Natural killer cell (primary cell): Measurements from ENCODE around the gene MON2. TPM values are rescaled to one million over a fixed set of nuclear protein-coding genes. Genes with fewer than 3 reads are reported as not detected.

Source experiments
- ATAC-seq, 3 donors: fragments of 150-1000 bp in 2 of 3; fragments of 200-7000 bp in 1 of 3; cut with Tn5 transposase; 1 replicate in 1 of 3; 2 replicates in 2 of 3; pipeline ENCODE4 v1.10.0; 2021; ENCODE audit warnings: mild to moderate bottlenecking in 2 of 3, moderate library complexity in 2 of 3
- DNase-seq, 2 donors: peaks; one replicate each; pipeline versions ENCODE4 v3.0.0 to v3.0.0-alpha.2; 2013 to 2021; ENCODE audit warnings: mixed read lengths in 1 of 2
- H3K27ac ChIP-seq: one replicate; pipeline ENCODE4 v1.5.1; 2013; ENCODE audit warnings: mild to moderate bottlenecking, low read length
- H3K27me3 ChIP-seq: one replicate; pipeline ENCODE4 v1.6.1; 2013; ENCODE audit warnings: low read length; ENCODE audit not compliant: control insufficient read depth, insufficient read depth
- H3K36me3 ChIP-seq: one replicate; pipeline ENCODE4 v1.6.1; 2013; ENCODE audit warnings: low read length; ENCODE audit not compliant: control insufficient read depth, insufficient read depth
- H3K4me1 ChIP-seq: one replicate; pipeline ENCODE4 v1.6.1; 2013; ENCODE audit warnings: low read length; ENCODE audit not compliant: control insufficient read depth, insufficient read depth
- H3K4me3 ChIP-seq: one replicate; pipeline ENCODE4 v1.5.1; 2013; ENCODE audit warnings: low read length
- H3K9me3 ChIP-seq: one replicate; pipeline ENCODE4 v1.6.1; 2013; ENCODE audit warnings: low read length; ENCODE audit not compliant: control insufficient read depth, insufficient read depth
- H3K27ac Mint-ChIP-seq, 2 donors: one replicate each; pipeline ENCODE4 v1.8.0; 2022; ENCODE audit warnings: mild to moderate bottlenecking in 2 of 2, mixed read lengths in 2 of 2, moderate library complexity in 1 of 2
- H3K27me3 Mint-ChIP-seq, 2 donors: one replicate each; pipeline ENCODE4 v1.8.0; 2022; ENCODE audit warnings: low read depth in 2 of 2, mixed read lengths in 2 of 2
- H3K36me3 Mint-ChIP-seq: one replicate; pipeline ENCODE4 v1.8.0; 2022; ENCODE audit warnings: mixed read lengths
- H3K4me1 Mint-ChIP-seq, 2 donors: one replicate each; pipeline ENCODE4 v1.8.0; 2022; ENCODE audit warnings: mixed read lengths in 2 of 2
- H3K4me3 Mint-ChIP-seq: one replicate; pipeline ENCODE4 v1.8.0; 2022; ENCODE audit warnings: mild to moderate bottlenecking, moderate library complexity, mixed read lengths
- H3K9me3 Mint-ChIP-seq, 2 donors: one replicate each; pipeline ENCODE4 v1.8.0; 2022; ENCODE audit warnings: mixed read lengths in 2 of 2
- CTCF ChIP-seq: fragments of 200-600 bp; IDR thresholded peaks from one replicate; pipeline ENCODE4 v1.8.0; 2022; ENCODE audit warnings: antibody characterized with exemption
- WGBS: methylation state at CpG from one replicate; pipeline ENCODE4 v1.1.7; 2013; ENCODE audit warnings: missing lambda C conversion rate; ENCODE audit not compliant: insufficient coverage; 5-methylcytosine and 5-hydroxymethylcytosine counted together
- intact Hi-C: fragments of 100-400 bp; cut with micrococcal nuclease; formaldehyde crosslinking; loops from one replicate; pipeline ENCODE4 v1.14.2; 2022
- total RNA-seq, 4 donors: library from RNA; stranded (reverse); fragments of 120-200 nt in 1 of 4; gene quantifications; one replicate each; pipeline versions ENCODE4 v1.2.3 to v1.2.4, GENCODE V29; 2013 to 2022

Gene MON2
- total RNA-seq, 3 donors from 2014 or later (not counting 1 experiment from before 2014, with no cell fraction given) = 80.0 to 100 (median 86.7) TPM

GRCh38 chr12:62622177-62622576, 155.6 kb downstream of the MON2 start:
- intact Hi-C loops = no loop called here
- 64% methylated on average over 2 of the region's 2 CpGs for WGBS

GRCh38 chr12:62625228-62625627, 158.6 kb downstream of the MON2 start:
- H3K27ac ChIP-seq = no peak overlapping the region
- intact Hi-C loops = no loop called here
- no peaks in the 10 kb centered on the region for H3K36me3 Mint-ChIP-seq
- peaks cover 10% of the 10 kb centered on the region for H3K27me3 ChIP-seq
- H3K9me3 Mint-ChIP-seq = no peaks in the 10 kb centered on the region
- H3K4me3 Mint-ChIP-seq = no peak overlapping the region
- 77% methylated on average over 1 of the region's 2 CpGs for WGBS
- DNase-seq (no peak), ATAC-seq (no peak)
- no peaks in the 10 kb centered on the region for H3K36me3 ChIP-seq
- H3K4me1 ChIP-seq = no peaks in the 10 kb centered on the region
- peaks cover 28 to 37% of the 10 kb centered on the region in 2 donors for H3K27me3 Mint-ChIP-seq
- no peak overlapping the region for H3K27ac Mint-ChIP-seq
- H3K4me1 Mint-ChIP-seq = no peaks in the 10 kb centered on the region
- no peak overlapping the region for H3K4me3 ChIP-seq
- H3K9me3 ChIP-seq = no peaks in the 10 kb centered on the region
- TF ChIP-seq CTCF = no peak

More at GRCh38 chr12:62622177-62622576, 155.6 kb downstream of the MON2 start:
- Mint-ChIP-seq H3K36me3 (no peaks in the 10 kb centered on the region), H3K4me1 (no peaks in the 10 kb centered on the region), H3K4me3 (no peak overlapping the region), H3K9me3 (no peaks in the 10 kb centered on the region), H3K27me3 (peaks cover 4 to 13% of the 10 kb centered on the region in 2 donors), H3K27ac (no peak overlapping the region)
- H3K4me3 ChIP-seq = no peak overlapping the region
- no peak for ATAC-seq
- H3K27me3 ChIP-seq = peaks cover 4% of the 10 kb centered on the region
- no peaks in the 10 kb centered on the region for H3K9me3 ChIP-seq
- no peak for TF ChIP-seq CTCF
- DNase-seq = no peak
- H3K36me3 ChIP-seq = no peaks in the 10 kb centered on the region
- H3K27ac ChIP-seq = no peak overlapping the region
- H3K4me1 ChIP-seq = no peaks in the 10 kb centered on the region

- Histone ChIP-seq H3K9me3 (no peaks in the 10 kb centered on the region), H3K27ac (no peak overlapping the region), H3K4me1 (peaks cover 8% of the 10 kb centered on the region), H3K4me3 (no peak overlapping the region), H3K27me3 (peaks cover 28% of the 10 kb centered on the region), H3K36me3 (no peaks in the 10 kb centered on the region)
- Mint-ChIP-seq H3K4me3 (no peak overlapping the region), H3K27me3 (peaks cover 48 to 53% of the 10 kb centered on the region in 2 donors), H3K4me1 (peaks cover 10% of the 10 kb centered on the region in 2 donors), H3K36me3 (no peaks in the 10 kb centered on the region), H3K9me3 (no peaks in the 10 kb centered on the region), H3K27ac (no peak overlapping the region)
- DNase-seq (no peak), ATAC-seq (no peak)
- intact Hi-C loops = no loop called here
- 95% methylated on average over 2 of the region's 2 CpGs for WGBS
- TF ChIP-seq CTCF = no peak
Measured at GRCh38 chr12:62627181-62627580, 160.6 kb downstream of the MON2 start.

GRCh38 chr12:62629413-62629812, 162.8 kb downstream of the MON2 start:
- H3K27me3 ChIP-seq = peaks cover 43% of the 10 kb centered on the region
- H3K27me3 Mint-ChIP-seq = peaks cover 68 to 71% of the 10 kb centered on the region in 2 donors
- 97% methylated on average over 4 of the region's 4 CpGs for WGBS

More at GRCh38 chr12:62629413-62629812, 162.8 kb downstream of the MON2 start:
- Histone ChIP-seq H3K36me3 (no peaks in the 10 kb centered on the region), H3K27ac (no peak overlapping the region), H3K9me3 (no peaks in the 10 kb centered on the region), H3K4me1 (peaks cover 14% of the 10 kb centered on the region), H3K4me3 (no peak overlapping the region)
- Mint-ChIP-seq H3K27ac (no peak overlapping the region), H3K4me3 (no peak overlapping the region), H3K4me1 (peaks cover 11 to 17% of the 10 kb centered on the region in 2 donors), H3K9me3 (no peaks in the 10 kb centered on the region), H3K36me3 (no peaks in the 10 kb centered on the region)
- DNase-seq (no peak), ATAC-seq (no peak)
- TF ChIP-seq CTCF = no peak
- intact Hi-C loops = no loop called here
